Stimulated activated naive CD8-positive, alpha-beta T cell treated with anti-CD3 and anti-CD28 coated beads, Interleukin-15, Interleukin-2, amounts not matched to agents 100 ng/mL and 50 ng/mL, for 24 hours (primary cell): ENCODE data around the gene ARL16.

Experiments used
- H3K27ac Mint-ChIP-seq: one replicate; pipeline ENCODE4 v1.8.0; 2021; ENCODE audit warnings: mild to moderate bottlenecking, mixed read lengths
- H3K27me3 Mint-ChIP-seq: one replicate; pipeline ENCODE4 v1.8.0; 2021; ENCODE audit warnings: mixed read lengths
- H3K36me3 Mint-ChIP-seq: one replicate; pipeline ENCODE4 v1.8.0; 2021; ENCODE audit warnings: low read depth, mixed read lengths
- H3K4me1 Mint-ChIP-seq: one replicate; pipeline ENCODE4 v1.8.0; 2021; ENCODE audit warnings: low read depth, mixed read lengths
- H3K4me3 Mint-ChIP-seq: one replicate; pipeline ENCODE4 v1.8.0; 2021; ENCODE audit warnings: mild to moderate bottlenecking, mixed read lengths
- H3K9me3 Mint-ChIP-seq: one replicate; pipeline ENCODE4 v1.8.0; 2021; ENCODE audit warnings: mixed read lengths

The ARL16 gene

GRCh38 chr17:81655378-81656117, 28.0 kb downstream of the ARL16 start:
- no peak overlapping the region for H3K4me3 Mint-ChIP-seq
- no peak overlapping the region for H3K27ac Mint-ChIP-seq
- H3K4me1 Mint-ChIP-seq, result peaks cover 18% of the 10 kb centered on the region
- H3K9me3 Mint-ChIP-seq, result no peaks in the 10 kb centered on the region
- no peaks in the 10 kb centered on the region for H3K36me3 Mint-ChIP-seq
- H3K27me3 Mint-ChIP-seq, result peaks cover 4% of the 10 kb centered on the region

DNA sequence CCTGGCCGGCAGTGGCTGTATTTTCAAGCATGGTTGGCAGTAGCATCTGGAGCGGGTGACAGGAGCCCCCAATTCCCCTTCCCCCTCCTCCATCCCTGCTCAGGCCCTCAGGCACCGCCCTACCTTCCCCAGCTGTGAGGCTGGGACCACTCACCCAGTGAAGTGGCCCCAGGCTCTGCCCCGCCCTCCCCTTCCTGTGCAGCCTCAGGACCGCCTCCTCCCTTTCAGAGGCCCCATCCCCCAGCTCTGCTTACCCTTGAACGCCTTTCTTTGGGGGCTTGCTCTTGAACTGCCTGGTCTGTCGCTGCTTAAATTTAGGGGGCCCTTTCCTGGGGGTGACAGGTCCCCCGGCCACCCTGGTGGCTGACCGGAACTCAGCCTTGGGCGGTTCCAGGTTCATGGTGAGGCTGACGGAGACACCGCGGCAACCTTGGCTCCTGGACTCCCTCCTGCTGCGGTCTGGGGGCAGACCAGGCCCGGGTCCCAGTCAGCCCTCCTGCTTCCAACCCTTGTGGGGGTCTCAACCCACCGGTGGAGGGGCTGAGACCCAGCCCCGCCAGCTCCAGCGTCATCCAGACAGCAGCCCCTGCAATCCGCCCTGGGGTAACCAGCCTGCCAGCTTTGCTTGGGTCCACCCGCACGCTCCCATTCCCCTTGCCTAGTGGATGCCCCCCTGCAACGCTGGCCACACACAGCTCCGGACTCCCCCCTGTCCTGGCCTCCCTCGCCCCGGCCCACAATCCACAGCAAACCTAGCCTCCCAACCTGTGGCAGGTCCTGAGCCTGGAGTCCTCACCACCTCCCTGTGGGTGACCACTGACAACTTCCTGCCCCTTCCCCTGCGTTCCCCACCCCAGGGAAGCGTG, 30.5 kb downstream of the ARL16 start:
- Mint-ChIP-seq H3K4me1 (peaks cover 18% of the 10 kb centered on the region), H3K36me3 (no peaks in the 10 kb centered on the region), H3K27me3 (peaks cover 14% of the 10 kb centered on the region), H3K9me3 (no peaks in the 10 kb centered on the region), H3K27ac (peak overlapping the region; percentile 16), H3K4me3 (peak overlapping the region; percentile 77)

DNA sequence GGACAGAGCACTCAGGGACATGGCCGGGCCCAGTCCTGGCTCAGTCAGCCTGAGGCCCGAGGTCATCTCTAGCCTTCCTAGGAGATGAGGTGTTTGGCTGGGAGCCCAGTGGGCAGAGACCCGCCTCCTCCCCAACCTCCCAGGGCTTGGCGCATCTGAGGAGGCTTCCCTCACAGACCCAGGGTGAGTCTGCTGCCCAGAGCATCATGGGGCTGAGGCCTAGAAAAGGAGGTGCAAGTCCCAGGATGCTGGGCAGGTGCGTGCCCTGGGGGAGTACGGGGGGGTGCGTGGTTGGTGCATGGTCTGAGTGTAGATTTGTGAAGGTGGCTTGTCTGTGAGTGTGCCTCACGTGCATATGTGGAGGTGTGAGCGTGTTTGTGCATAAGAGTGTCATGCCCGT, 31.9 kb downstream of the ARL16 start:
- peaks cover 23% of the 10 kb centered on the region for H3K27me3 Mint-ChIP-seq
- H3K9me3 Mint-ChIP-seq, result no peaks in the 10 kb centered on the region
- H3K36me3 Mint-ChIP-seq, result no peaks in the 10 kb centered on the region
- no peak overlapping the region for H3K4me3 Mint-ChIP-seq
- no peak overlapping the region for H3K27ac Mint-ChIP-seq
- peaks cover 13% of the 10 kb centered on the region for H3K4me1 Mint-ChIP-seq

GRCh38 chr17:81650951-81651350, 32.6 kb downstream of the ARL16 start:
- H3K4me3 Mint-ChIP-seq, result no peak overlapping the region
- peaks cover 13% of the 10 kb centered on the region for H3K4me1 Mint-ChIP-seq
- H3K36me3 Mint-ChIP-seq, result no peaks in the 10 kb centered on the region
- no peak overlapping the region for H3K27ac Mint-ChIP-seq
- H3K27me3 Mint-ChIP-seq, result peaks cover 23% of the 10 kb centered on the region
- no peaks in the 10 kb centered on the region for H3K9me3 Mint-ChIP-seq

- peaks cover 23% of the 10 kb centered on the region for H3K27me3 Mint-ChIP-seq
- peaks cover 8% of the 10 kb centered on the region for H3K4me1 Mint-ChIP-seq
- H3K9me3 Mint-ChIP-seq, result no peaks in the 10 kb centered on the region
- H3K4me3 Mint-ChIP-seq, result no peak overlapping the region
- no peaks in the 10 kb centered on the region for H3K36me3 Mint-ChIP-seq
- H3K27ac Mint-ChIP-seq, result no peak overlapping the region
These were observed 34.9 kb downstream of the ARL16 start for GRCh38 chr17:81648707-81649085.

DNA sequence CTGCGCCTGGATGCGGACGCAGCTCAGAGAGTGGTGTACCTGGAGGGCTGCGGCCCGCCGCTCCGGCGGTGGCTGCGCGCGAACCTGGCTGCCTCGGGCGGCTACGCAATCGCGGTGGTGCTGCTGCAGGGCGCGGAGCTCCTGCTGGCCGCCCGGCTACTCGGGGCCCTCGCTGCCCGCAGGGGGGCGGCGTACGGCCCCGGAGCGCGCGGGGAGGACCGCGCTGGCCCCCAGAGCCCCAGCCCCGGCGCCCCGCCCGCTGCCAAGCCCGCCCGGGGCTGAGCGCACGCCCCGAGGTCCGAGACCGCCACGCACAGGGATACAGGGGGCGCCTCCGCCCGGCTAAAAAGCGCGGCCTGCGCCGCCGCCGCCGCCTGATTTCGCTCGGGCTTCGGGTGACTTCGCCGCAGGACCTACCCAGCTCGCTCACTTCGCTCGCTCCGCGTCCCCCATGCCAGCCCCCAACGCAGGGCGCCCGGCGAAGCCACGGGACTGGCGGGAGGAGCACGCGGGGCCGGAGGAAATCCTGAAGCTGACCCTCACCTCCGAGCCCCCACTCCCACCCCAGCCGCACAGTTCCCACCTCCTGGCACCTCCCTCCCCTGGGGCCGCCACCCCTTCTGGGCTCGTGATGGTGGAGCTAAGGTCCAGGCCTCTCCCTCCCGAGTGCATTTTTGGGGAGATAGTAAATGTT, 35.4 kb downstream of the ARL16 start:
- Mint-ChIP-seq H3K27me3 (peaks cover 23% of the 10 kb centered on the region), H3K36me3 (no peaks in the 10 kb centered on the region), H3K4me3 (no peak overlapping the region), H3K4me1 (peaks cover 3% of the 10 kb centered on the region), H3K9me3 (no peaks in the 10 kb centered on the region), H3K27ac (no peak overlapping the region)

DNA sequence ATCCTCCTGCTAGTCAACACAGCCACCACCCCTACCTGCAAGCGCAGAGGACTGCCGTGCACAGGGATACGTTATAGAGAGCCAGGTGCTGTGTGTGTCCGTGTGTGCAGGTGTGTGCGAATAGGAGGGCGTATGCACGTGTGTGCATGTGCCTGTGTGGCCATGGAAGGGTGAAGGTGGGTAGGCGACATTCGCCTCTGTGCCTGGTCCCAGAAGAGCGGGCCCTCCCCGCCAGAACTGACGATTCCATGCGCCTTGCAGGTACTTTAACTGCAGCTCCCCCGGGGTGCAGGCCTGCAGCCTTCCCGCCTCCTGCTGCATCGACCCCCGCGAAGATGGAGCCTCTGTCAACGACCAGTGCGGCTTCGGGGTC, 36.0 kb downstream of the ARL16 start:
- Mint-ChIP-seq H3K27me3 (peaks cover 23% of the 10 kb centered on the region), H3K36me3 (no peaks in the 10 kb centered on the region), H3K4me1 (no peaks in the 10 kb centered on the region), H3K27ac (no peak overlapping the region), H3K4me3 (no peak overlapping the region), H3K9me3 (no peaks in the 10 kb centered on the region)

GRCh38 chr17:81646869-81647600, 36.6 kb downstream of the ARL16 start:
- no peaks in the 10 kb centered on the region for H3K9me3 Mint-ChIP-seq
- no peaks in the 10 kb centered on the region for H3K36me3 Mint-ChIP-seq
- no peak overlapping the region for H3K27ac Mint-ChIP-seq
- no peaks in the 10 kb centered on the region for H3K4me1 Mint-ChIP-seq
- H3K4me3 Mint-ChIP-seq, result no peak overlapping the region
- H3K27me3 Mint-ChIP-seq, result peaks cover 23% of the 10 kb centered on the region

GRCh38 chr17:81644976-81645952, 38.3 kb downstream of the ARL16 start:
- Mint-ChIP-seq H3K27me3 (peaks cover 19% of the 10 kb centered on the region), H3K27ac (no peak overlapping the region), H3K4me1 (no peaks in the 10 kb centered on the region), H3K36me3 (no peaks in the 10 kb centered on the region), H3K4me3 (no peak overlapping the region), H3K9me3 (no peaks in the 10 kb centered on the region)

DNA sequence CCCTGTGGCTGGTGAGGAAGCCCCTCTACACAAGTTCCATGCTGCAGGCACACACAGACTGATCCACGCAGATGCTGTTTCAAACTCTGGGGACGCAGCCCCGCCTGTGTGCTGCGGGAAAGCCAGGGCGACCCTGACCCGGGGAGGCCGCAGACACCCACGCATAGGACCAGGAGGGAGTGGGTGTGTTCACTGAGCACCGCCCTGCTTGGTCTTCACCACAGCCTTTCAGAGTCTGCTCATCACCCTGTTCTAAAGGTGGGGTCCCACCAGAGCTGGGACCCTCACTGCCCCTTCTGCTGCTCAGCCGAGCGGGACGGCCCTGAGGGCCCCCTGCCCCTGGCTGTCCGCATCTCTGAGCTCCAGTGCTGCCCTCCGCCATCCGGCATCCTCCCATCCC, 39.1 kb downstream of the ARL16 start:
- peaks cover 19% of the 10 kb centered on the region for H3K27me3 Mint-ChIP-seq

DNA sequence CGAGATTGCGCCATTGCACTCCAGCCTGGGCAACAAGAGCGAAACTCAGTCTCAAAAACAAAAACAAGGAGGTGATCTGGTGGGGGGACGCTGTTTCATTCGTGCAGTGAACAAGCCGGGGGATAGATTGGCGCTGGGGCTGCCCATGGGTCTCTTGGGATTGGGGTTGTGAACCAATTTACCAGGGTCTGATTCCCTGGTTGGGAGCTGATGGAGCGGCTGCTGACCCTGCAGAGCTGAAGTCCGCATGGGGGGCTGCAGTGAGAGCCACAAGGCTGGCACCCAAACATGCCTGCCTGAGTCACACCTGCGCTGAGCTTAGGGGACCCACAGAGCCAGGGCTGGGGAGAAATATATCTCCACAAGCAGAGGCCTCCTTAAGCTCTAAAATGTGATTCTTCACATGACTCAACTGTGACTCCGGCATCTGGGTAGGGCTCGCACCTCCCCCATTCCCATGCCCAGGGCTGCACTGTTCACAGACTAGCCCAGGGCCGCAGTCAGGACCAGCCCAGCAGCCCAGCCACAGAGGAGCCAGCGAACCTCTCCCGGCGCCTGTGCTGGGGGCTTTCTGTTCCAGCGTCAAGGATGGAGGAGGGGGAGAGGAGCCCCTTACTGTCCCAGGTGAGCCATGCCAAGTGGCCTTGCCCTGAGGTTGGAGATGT, 41.6 kb downstream of the ARL16 start:
- Mint-ChIP-seq H3K27me3 (peaks cover 3% of the 10 kb centered on the region), H3K4me3 (no peak overlapping the region), H3K36me3 (no peaks in the 10 kb centered on the region), H3K9me3 (no peaks in the 10 kb centered on the region), H3K27ac (no peak overlapping the region), H3K4me1 (peaks cover 3% of the 10 kb centered on the region)

More for the DNA sequence above, 39.1 kb downstream of the ARL16 start:
- Mint-ChIP-seq H3K4me1 (no peaks in the 10 kb centered on the region), H3K4me3 (no peak overlapping the region), H3K27ac (no peak overlapping the region), H3K9me3 (no peaks in the 10 kb centered on the region), H3K36me3 (no peaks in the 10 kb centered on the region)

GRCh38 chr17:81640011-81640410, 43.6 kb downstream of the ARL16 start:
- no peak overlapping the region for H3K4me3 Mint-ChIP-seq
- H3K36me3 Mint-ChIP-seq, result no peaks in the 10 kb centered on the region
- no peaks in the 10 kb centered on the region for H3K9me3 Mint-ChIP-seq
- H3K27ac Mint-ChIP-seq, result no peak overlapping the region
- H3K4me1 Mint-ChIP-seq, result peaks cover 17% of the 10 kb centered on the region
- no peaks in the 10 kb centered on the region for H3K27me3 Mint-ChIP-seq

DNA sequence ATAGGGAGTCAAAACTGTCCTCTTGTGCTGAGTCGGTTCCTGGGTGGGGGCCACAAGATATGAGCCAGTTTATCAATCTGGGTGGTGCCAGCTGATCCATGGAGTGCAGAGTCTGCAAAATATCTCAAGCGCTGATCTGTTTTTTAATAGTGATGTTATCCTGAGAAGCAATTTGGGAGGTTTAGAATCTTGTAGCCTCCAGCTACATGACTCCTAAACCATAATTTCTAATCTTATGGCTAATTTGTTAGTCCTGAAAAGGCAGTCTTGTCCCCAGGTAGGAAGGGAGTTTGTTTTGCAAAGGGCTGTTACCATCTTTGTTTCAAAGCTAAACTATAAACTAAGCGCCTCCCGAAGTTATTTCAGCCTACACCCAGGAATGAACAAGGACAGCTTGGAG, 44.9 kb downstream of the ARL16 start:
- H3K4me1 Mint-ChIP-seq, result peaks cover 18% of the 10 kb centered on the region
- no peaks in the 10 kb centered on the region for H3K27me3 Mint-ChIP-seq
- H3K36me3 Mint-ChIP-seq, result no peaks in the 10 kb centered on the region
- no peaks in the 10 kb centered on the region for H3K9me3 Mint-ChIP-seq
- H3K27ac Mint-ChIP-seq, result no peak overlapping the region
- H3K4me3 Mint-ChIP-seq, result no peak overlapping the region
